Panc1 (cell line): ENCODE results near the gene C5. TPM values are rescaled to one million over a fixed set of nuclear protein-coding genes. Genes with fewer than 3 reads are reported as not detected.

Experiments
- ATAC-seq: fragments of 200-7000 bp; cut with Tn5 transposase; 2 replicates; pipeline ENCODE4 v1.9.1; 2020; ENCODE audit warnings: mild to moderate bottlenecking, moderate library complexity
- BruUV-seq: library from RNA; stranded (reverse); fragments of 400-500 nt; replicated peaks from 2 replicates; lab custom pipeline; 2021; lab: Mats Ljungman, UMichigan
- CTCF ChIA-PET: fragments of 300-600 bp; sonication (Branson Sonifier 250); formaldehyde crosslinking; loops from one replicate; lab custom pipeline; 2022; ENCODE audit warnings: antibody characterized with exemption; lab: Charles Lee
- POLR2A ChIA-PET: fragments of 300-600 bp; sonication (Branson Sonifier 250); formaldehyde crosslinking; loops from one replicate; lab custom pipeline; 2022; ENCODE audit warnings: antibody characterized with exemption; lab: Charles Lee
- DNase-seq: peaks from one replicate; pipeline ENCODE4 v3.0.0-alpha.2; 2010; ENCODE audit warnings: low read depth, low spot score
- H3K27ac ChIP-seq: 2 replicates; pipeline ENCODE4 v1.5.1; 2011; ENCODE audit warnings: mild to moderate bottlenecking, low read length, inconsistent platforms
- H3K27me3 ChIP-seq: fragments of 200-500 bp; sonication (Bioruptor generic); 2 replicates; pipeline ENCODE4 v1.6.0; 2014; ENCODE audit warnings: low read length, inconsistent platforms; ENCODE audit not compliant: control insufficient read depth, insufficient read depth
- H3K36me3 ChIP-seq: fragments of 200-500 bp; sonication (Bioruptor generic); 2 replicates; pipeline ENCODE4 v1.5.1; 2014; ENCODE audit warnings: inconsistent platforms, mild to moderate bottlenecking, low read length, moderate library complexity; ENCODE audit not compliant: control insufficient read depth, insufficient read depth
- H3K4me1 ChIP-seq: 2 replicates; pipeline ENCODE4 v1.5.1; 2011; ENCODE audit warnings: inconsistent platforms, mild to moderate bottlenecking, low read length, moderate library complexity; ENCODE audit not compliant: control insufficient read depth, insufficient read depth
- H3K4me3 ChIP-seq, 2 experiments: 2 replicates each; pipeline ENCODE4 v1.5.1; 2011 to 2012; ENCODE audit warnings: low read depth in 2 of 2, low read length in 2 of 2, mild to moderate bottlenecking in 2 of 2, inconsistent platforms in 1 of 2, moderate library complexity in 1 of 2
- H3K9me3 ChIP-seq: fragments of 200-500 bp; sonication (Bioruptor generic); 2 replicates; pipeline ENCODE4 v1.5.1; 2014; ENCODE audit warnings: low read depth, mild to moderate bottlenecking, inconsistent platforms, low read length, moderate library complexity; ENCODE audit not compliant: control insufficient read depth, insufficient read depth
- POLR2AphosphoS5 ChIP-seq: IDR thresholded peaks from 2 replicates; pipeline ENCODE4 v1.6.1; 2012; ENCODE audit warnings: mild to moderate bottlenecking, low read depth, low read length, moderate library complexity
- SIN3A ChIP-seq: IDR thresholded peaks from 2 replicates; pipeline ENCODE4 v1.6.1; 2012; ENCODE audit warnings: low read depth, mild to moderate bottlenecking, low read length, moderate library complexity, borderline replicate concordance; ENCODE audit not compliant: insufficient read depth
- TCF7L2 ChIP-seq: IDR thresholded peaks from 2 replicates; pipeline ENCODE4 v1.6.1; 2011; ENCODE audit warnings: mild to moderate bottlenecking, low read depth, low read length, inconsistent platforms
- in situ Hi-C: cut with HindIII; loops from 2 replicates; pipeline ENCODE4 v1.10.0; 2016; ENCODE audit warnings: low sequenced_read_pairs, low pct_unique_long_range_greater_than_20kb
- intact Hi-C: fragments of 100-400 bp; cut with micrococcal nuclease; formaldehyde crosslinking; loops from one replicate; pipeline ENCODE4 v1.10.0; 2022; ENCODE audit not compliant: unreplicated experiment
- total RNA-seq: library from RNA; stranded (reverse); gene quantifications from one replicate; pipeline ENCODE4 v1.2.1, GENCODE V29; 2021; ENCODE audit not compliant: unreplicated experiment
- TF ChIP-seq, protein P1 (sequence below), 2 experiments: IDR thresholded peaks; 2 replicates each; pipeline ENCODE4 v1.6.1; 2011 to 2012; ENCODE audit warnings: low read depth in 2 of 2, control low read depth in 1 of 2, low read length in 1 of 2, mild to moderate bottlenecking in 1 of 2, moderate library complexity in 1 of 2; ENCODE audit not compliant: insufficient read depth in 1 of 2
- TF ChIP-seq, protein P2 (sequence below): fragments of 450-650 bp; IDR thresholded peaks from 2 replicates; pipeline ENCODE4 v1.5.1; 2017; ENCODE audit warnings: mild to moderate bottlenecking

C5 gene
- total RNA-seq, 1 experiment from 2014 or later, result 1.6 TPM

DNA sequence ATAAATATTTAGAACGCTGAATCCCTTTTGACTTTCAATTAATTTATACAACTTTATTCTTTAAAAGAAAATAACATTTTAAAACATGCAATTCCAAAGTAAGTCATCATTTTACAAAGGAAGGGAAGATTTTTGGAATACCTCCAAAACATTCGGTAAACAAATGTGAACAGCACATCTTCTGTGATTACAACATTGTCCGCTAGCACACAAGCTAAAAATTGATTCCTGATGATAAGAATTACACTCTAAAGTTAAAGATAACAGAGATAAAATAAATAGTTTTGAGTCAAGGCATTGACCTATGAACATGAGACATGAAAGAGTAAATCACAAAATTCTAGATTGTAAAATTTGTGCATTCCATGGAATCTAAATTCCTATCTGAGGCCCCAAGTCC lies 67.2 kb downstream of the C5 start:
- POLR2A ChIA-PET, result no interaction called here
- CTCF ChIA-PET, result no interaction called here
- H3K36me3 ChIP-seq, result no peaks in the 10 kb centered on the region
- DNase-seq (no peak), ATAC-seq (no peak)
- H3K4me3 ChIP-seq, result no peak overlapping the region
- TF ChIP-seq SIN3A, result no peak
- TF ChIP-seq POLR2AphosphoS5, result no peak
- TF ChIP-seq, protein P1, sequence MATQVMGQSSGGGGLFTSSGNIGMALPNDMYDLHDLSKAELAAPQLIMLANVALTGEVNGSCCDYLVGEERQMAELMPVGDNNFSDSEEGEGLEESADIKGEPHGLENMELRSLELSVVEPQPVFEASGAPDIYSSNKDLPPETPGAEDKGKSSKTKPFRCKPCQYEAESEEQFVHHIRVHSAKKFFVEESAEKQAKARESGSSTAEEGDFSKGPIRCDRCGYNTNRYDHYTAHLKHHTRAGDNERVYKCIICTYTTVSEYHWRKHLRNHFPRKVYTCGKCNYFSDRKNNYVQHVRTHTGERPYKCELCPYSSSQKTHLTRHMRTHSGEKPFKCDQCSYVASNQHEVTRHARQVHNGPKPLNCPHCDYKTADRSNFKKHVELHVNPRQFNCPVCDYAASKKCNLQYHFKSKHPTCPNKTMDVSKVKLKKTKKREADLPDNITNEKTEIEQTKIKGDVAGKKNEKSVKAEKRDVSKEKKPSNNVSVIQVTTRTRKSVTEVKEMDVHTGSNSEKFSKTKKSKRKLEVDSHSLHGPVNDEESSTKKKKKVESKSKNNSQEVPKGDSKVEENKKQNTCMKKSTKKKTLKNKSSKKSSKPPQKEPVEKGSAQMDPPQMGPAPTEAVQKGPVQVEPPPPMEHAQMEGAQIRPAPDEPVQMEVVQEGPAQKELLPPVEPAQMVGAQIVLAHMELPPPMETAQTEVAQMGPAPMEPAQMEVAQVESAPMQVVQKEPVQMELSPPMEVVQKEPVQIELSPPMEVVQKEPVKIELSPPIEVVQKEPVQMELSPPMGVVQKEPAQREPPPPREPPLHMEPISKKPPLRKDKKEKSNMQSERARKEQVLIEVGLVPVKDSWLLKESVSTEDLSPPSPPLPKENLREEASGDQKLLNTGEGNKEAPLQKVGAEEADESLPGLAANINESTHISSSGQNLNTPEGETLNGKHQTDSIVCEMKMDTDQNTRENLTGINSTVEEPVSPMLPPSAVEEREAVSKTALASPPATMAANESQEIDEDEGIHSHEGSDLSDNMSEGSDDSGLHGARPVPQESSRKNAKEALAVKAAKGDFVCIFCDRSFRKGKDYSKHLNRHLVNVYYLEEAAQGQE (IDR thresholded peaks at IDR 0.05; ENCODE audit: insufficient read depth in 1 of 2, low read depth in 2 of 2, low read length in 1 of 2), result no peak
- TF ChIP-seq TCF7L2, result no peak
- TF ChIP-seq, protein P2, sequence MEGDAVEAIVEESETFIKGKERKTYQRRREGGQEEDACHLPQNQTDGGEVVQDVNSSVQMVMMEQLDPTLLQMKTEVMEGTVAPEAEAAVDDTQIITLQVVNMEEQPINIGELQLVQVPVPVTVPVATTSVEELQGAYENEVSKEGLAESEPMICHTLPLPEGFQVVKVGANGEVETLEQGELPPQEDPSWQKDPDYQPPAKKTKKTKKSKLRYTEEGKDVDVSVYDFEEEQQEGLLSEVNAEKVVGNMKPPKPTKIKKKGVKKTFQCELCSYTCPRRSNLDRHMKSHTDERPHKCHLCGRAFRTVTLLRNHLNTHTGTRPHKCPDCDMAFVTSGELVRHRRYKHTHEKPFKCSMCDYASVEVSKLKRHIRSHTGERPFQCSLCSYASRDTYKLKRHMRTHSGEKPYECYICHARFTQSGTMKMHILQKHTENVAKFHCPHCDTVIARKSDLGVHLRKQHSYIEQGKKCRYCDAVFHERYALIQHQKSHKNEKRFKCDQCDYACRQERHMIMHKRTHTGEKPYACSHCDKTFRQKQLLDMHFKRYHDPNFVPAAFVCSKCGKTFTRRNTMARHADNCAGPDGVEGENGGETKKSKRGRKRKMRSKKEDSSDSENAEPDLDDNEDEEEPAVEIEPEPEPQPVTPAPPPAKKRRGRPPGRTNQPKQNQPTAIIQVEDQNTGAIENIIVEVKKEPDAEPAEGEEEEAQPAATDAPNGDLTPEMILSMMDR, result no peak
- no peaks in the 10 kb centered on the region for H3K9me3 ChIP-seq
- no peak overlapping the region for H3K27ac ChIP-seq
- in situ Hi-C loops (no loop called here), intact Hi-C loops (no loop called here)
- BruUV-seq, result no TSS peak
- no peaks in the 10 kb centered on the region for H3K4me1 ChIP-seq
- H3K27me3 ChIP-seq, result no peaks in the 10 kb centered on the region

DNA sequence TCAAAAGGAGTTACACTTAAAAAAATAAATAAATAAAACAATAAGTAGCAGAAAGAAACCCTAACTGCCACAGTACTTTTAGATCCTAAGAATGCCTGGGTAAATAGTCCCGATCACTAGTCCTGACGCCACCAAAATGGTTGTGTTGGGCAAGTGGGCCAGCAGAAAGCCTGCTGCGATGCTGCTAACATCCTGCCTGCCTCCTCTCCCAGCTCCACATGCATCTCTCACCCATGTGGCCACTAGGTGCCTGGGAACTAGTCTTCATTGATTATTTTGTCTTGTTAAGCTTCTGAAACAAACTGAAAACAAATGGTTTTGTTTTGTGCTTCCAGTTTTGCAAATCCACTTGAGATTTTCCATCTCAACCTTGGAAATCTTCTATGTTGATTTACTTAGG lies 69.1 kb downstream of the C5 start:
- Histone ChIP-seq H3K27me3 (no peaks in the 10 kb centered on the region), H3K27ac (no peak overlapping the region), H3K9me3 (no peaks in the 10 kb centered on the region), H3K4me1 (no peaks in the 10 kb centered on the region), H3K4me3 (no peak overlapping the region), H3K36me3 (no peaks in the 10 kb centered on the region)
- ATAC-seq (no peak), DNase-seq (no peak)
- intact Hi-C loops (no loop called here), in situ Hi-C loops (no loop called here)
- POLR2A ChIA-PET, result no interaction called here
- TF ChIP-seq, protein P1 (IDR thresholded peaks at IDR 0.05; ENCODE audit: insufficient read depth in 1 of 2, low read depth in 2 of 2, low read length in 1 of 2), result no peak
- no peak for TF ChIP-seq SIN3A
- no peak for TF ChIP-seq POLR2AphosphoS5
- TF ChIP-seq TCF7L2, result no peak
- TF ChIP-seq, protein P2, result no peak
- CTCF ChIA-PET, result interaction anchor here (0.8 to 1.3 kb wide), 2 partner anchors 79 to 181 kb away, joined by 3 to 9 read pairs; no protein-coding TSS in a partner anchor
- no TSS peak for BruUV-seq
